DND-41 (cell line): ENCODE results near the gene ZNF322.

ENCODE experiments used
- ATAC-seq: fragments of 200-7000 bp; cut with Tn5 transposase; 3 replicates; pipeline ENCODE4 v1.9.1; 2021; ENCODE audit warnings: low read depth; ENCODE audit not compliant: insufficient read depth
- DNase-seq: peaks from one replicate; pipeline ENCODE4 v3.0.0-alpha.2; 2020
- H2AFZ ChIP-seq: 2 replicates; pipeline ENCODE4 v1.6.0; 2012; ENCODE audit warnings: low read depth, low read length
- H3K27ac ChIP-seq: 2 replicates; pipeline ENCODE4 v1.5.1; 2012; ENCODE audit warnings: low read length, inconsistent platforms
- H3K27me3 ChIP-seq: fragments of 200-600 bp; sonication (generic); 2 replicates; pipeline ENCODE4 v1.6.0; 2012; ENCODE audit warnings: low read length, mild to moderate bottlenecking, inconsistent platforms; ENCODE audit not compliant: insufficient read depth, poor library complexity
- H3K36me3 ChIP-seq: 2 replicates; pipeline ENCODE4 v1.5.1; 2012; ENCODE audit warnings: low read length, inconsistent platforms; ENCODE audit not compliant: insufficient read depth
- H3K4me1 ChIP-seq: 2 replicates; pipeline ENCODE4 v1.5.1; 2012; ENCODE audit warnings: mild to moderate bottlenecking, low read length; ENCODE audit not compliant: insufficient read depth
- H3K4me2 ChIP-seq: 2 replicates; pipeline ENCODE4 v1.6.0; 2012; ENCODE audit warnings: mild to moderate bottlenecking, moderate library complexity, low read length, inconsistent platforms; ENCODE audit not compliant: insufficient read depth
- H3K4me3 ChIP-seq, 2 experiments: fragments of 200-600 bp in 1 of 2; shearing (Covaris generic) in 1 of 2; 2 replicates each; pipeline ENCODE4 v1.5.1; 2012 to 2016; ENCODE audit warnings: inconsistent platforms in 2 of 2, low read length in 2 of 2, mild to moderate bottlenecking in 2 of 2, low read depth in 1 of 2, moderate library complexity in 1 of 2
- H3K79me2 ChIP-seq: 2 replicates; pipeline ENCODE4 v1.6.0; 2012; ENCODE audit warnings: low read length, inconsistent platforms; ENCODE audit not compliant: insufficient read depth
- H3K9ac ChIP-seq: 2 replicates; pipeline ENCODE4 v1.6.0; 2012; ENCODE audit warnings: low read depth, mild to moderate bottlenecking, inconsistent platforms, low read length, moderate library complexity
- H3K9me3 ChIP-seq: 2 replicates; pipeline ENCODE4 v1.5.1; 2012; ENCODE audit warnings: low read length, moderate library complexity, mild to moderate bottlenecking, inconsistent platforms; ENCODE audit not compliant: insufficient read depth, severe bottlenecking
- H4K20me1 ChIP-seq: 2 replicates; pipeline ENCODE4 v1.6.0; 2012; ENCODE audit warnings: low read length; ENCODE audit not compliant: insufficient read depth
- CTCF ChIP-seq: IDR thresholded peaks from 2 replicates; pipeline ENCODE4 v1.5.1; 2012; ENCODE audit warnings: borderline replicate concordance, low read length, moderate library complexity, mild to moderate bottlenecking; ENCODE audit not compliant: poor library complexity, severe bottlenecking; ENCODE audit errors: extremely low read depth
- EZH2 ChIP-seq: IDR thresholded peaks from 3 replicates; pipeline ENCODE4 v1.6.1; 2012; ENCODE audit warnings: borderline replicate concordance, low read depth, mild to moderate bottlenecking, moderate library complexity, low read length, inconsistent platforms; ENCODE audit not compliant: severe bottlenecking

ZNF322 gene

GRCh38 chr6:26594131-26594498 lies 65.4 kb downstream of the ZNF322 start:
- no peak overlapping the region for H3K4me2 ChIP-seq

DNA sequence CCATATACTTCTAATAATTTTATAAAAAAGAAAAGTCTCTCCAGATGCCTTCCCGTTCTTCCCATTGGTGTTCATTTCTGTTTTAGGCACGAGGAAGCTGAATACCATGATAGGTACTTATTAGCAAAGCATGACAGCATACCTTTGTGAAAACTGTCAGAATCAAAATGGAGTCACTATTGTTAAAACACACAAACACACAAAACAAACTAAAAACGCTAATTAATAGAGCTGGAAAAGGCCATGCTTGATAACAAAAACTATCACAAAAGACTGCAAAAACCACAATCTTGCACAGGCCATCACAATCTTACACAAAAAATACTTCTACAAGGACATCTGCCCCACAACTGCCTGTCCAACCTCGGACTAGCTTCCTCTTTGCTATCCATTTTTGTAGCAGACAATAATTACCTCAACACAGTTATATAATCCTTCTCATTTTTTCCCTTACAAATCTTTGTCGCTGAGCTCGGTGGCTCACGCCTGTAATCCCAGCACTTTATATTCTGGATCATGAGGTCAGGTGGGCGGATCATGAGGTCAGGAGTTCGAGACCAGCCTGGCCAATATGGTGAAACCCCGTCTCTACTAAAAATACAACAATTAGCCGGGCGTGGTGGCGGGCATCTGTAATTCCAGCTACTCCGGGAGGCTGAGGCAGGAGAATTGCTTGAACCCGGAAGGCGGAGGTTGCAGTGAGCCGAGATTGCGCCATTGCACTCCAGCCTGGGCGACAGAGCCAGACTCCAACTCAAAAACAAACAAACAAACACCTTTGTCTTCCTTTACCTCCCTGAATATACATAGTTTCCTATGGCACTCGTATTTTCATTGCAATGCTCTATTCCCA lies 66.0 kb downstream of the ZNF322 start:
- H3K36me3 ChIP-seq, result peaks cover 10% of the 10 kb centered on the region
- H3K79me2 ChIP-seq, result peaks cover 18% of the 10 kb centered on the region
- no peaks in the 10 kb centered on the region for H3K27me3 ChIP-seq
- no peaks in the 10 kb centered on the region for H3K9me3 ChIP-seq
- peaks cover 9% of the 10 kb centered on the region for H4K20me1 ChIP-seq
- no peak overlapping the region for H3K4me2 ChIP-seq
- TF ChIP-seq CTCF, result no peak
- no peak overlapping the region for H3K9ac ChIP-seq
- no peak overlapping the region for H3K27ac ChIP-seq
- ATAC-seq (no peak), DNase-seq (no peak)
- H3K4me1 ChIP-seq, result peaks cover 21% of the 10 kb centered on the region
- H3K4me3 ChIP-seq, result no peak overlapping the region
- no peak overlapping the region for H2AFZ ChIP-seq

More at GRCh38 chr6:26594131-26594498, 65.4 kb downstream of the ZNF322 start:
- H3K36me3 ChIP-seq, result peaks cover 16% of the 10 kb centered on the region
- peaks cover 21% of the 10 kb centered on the region for H3K79me2 ChIP-seq
- DNase-seq (no peak), ATAC-seq (no peak)
- no peak overlapping the region for H2AFZ ChIP-seq
- H3K27me3 ChIP-seq, result no peaks in the 10 kb centered on the region
- no peak overlapping the region for H3K27ac ChIP-seq
- H4K20me1 ChIP-seq, result peaks cover 9% of the 10 kb centered on the region
- no peak overlapping the region for H3K4me3 ChIP-seq
- H3K9me3 ChIP-seq, result no peaks in the 10 kb centered on the region
- H3K4me1 ChIP-seq, result peaks cover 24% of the 10 kb centered on the region
- TF ChIP-seq EZH2, result no peak
- no peak for TF ChIP-seq CTCF
- H3K9ac ChIP-seq, result no peak overlapping the region

DNA sequence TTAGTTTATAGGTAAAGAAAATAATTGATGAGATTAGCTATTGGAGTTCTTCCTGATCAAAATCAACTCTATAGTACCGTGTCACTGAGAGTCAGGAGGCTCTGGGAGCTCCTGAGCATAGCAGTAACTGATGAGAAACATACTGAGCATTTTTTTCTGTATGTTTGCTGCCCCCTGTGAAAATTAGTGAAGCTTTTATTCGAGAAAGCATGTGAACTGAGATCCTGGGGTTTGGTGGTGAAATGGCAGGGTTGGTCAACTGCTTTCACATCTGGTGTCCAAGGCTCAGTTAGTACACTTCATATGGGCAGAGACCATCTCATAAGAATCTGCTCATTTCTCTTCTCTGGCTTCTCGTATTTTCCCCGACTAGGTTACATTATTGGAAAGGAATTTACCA lies 66.9 kb downstream of the ZNF322 start:
- Histone ChIP-seq H2AFZ (no peak overlapping the region), H3K27ac (no peak overlapping the region), H3K4me2 (no peak overlapping the region), H3K9ac (no peak overlapping the region), H3K36me3 (peaks cover 2% of the 10 kb centered on the region; the same call in 1 of the 2 replicates), H3K9me3 (no peaks in the 10 kb centered on the region), H3K4me1 (peaks cover 12% of the 10 kb centered on the region), H3K4me3 (no peak overlapping the region), H4K20me1 (peaks cover 2% of the 10 kb centered on the region), H3K27me3 (no peaks in the 10 kb centered on the region), H3K79me2 (peaks cover 9% of the 10 kb centered on the region)
- no peak for TF ChIP-seq CTCF
- no peak for TF ChIP-seq EZH2
- DNase-seq (no peak), ATAC-seq (no peak)
